H7 (cell line): ENCODE measurements around the gene AASS. TPM values are rescaled to one million over a fixed set of nuclear protein-coding genes. Genes with fewer than 3 reads are reported as not detected.
"Not testable (repeated sequence)": the region's sequence is repeated elsewhere in the genome, so short reads cannot be mapped to it uniquely, and the experiment has no call there.

Experiments
- DNase-seq: peaks from one replicate; pipeline ENCODE4 v3.0.0; 2012
- H3K27me3 ChIP-seq: 2 replicates; pipeline ENCODE4 v1.6.0; 2011; ENCODE audit warnings: mild to moderate bottlenecking, low read length; ENCODE audit not compliant: control insufficient read depth, insufficient read depth
- H3K36me3 ChIP-seq: replicated peaks from 2 replicates; pipeline ENCODE4 v1.5.1; 2011; ENCODE audit warnings: low read length; ENCODE audit not compliant: control insufficient read depth, insufficient read depth
- H3K4me3 ChIP-seq: 2 replicates; pipeline ENCODE4 v1.5.1; 2011; ENCODE audit warnings: low read depth, mild to moderate bottlenecking, control low read depth, low read length, moderate library complexity; ENCODE audit not compliant: insufficient read depth
- total RNA-seq: library from RNA; depleted of rRNA; stranded (reverse); fragments of >200 nt; shearing (Covaris generic); gene quantifications from 2 replicates; pipeline ENCODE4 v1.2.3, GENCODE V29; 2014

The AASS gene
- total RNA-seq, 1 experiment from 2014 or later, result 28.0 TPM

- Histone ChIP-seq H3K27me3 (no peaks in the 10 kb centered on the region), H3K4me3 (no peak overlapping the region), H3K36me3 (peaks cover 6% of the 10 kb centered on the region)
- DNase-seq, result no peak
These were observed 6.6 kb downstream of the AASS start for GRCh38 chr7:122137251-122138077.

GRCh38 chr7:122136639-122137245 lies 7.3 kb downstream of the AASS start:
- Histone ChIP-seq H3K4me3 (no peak overlapping the region), H3K36me3 (peaks cover 8% of the 10 kb centered on the region), H3K27me3 (no peaks in the 10 kb centered on the region)
- DNase-seq, result peak; percentile 26

GRCh38 chr7:122136078-122136477 lies 8.0 kb downstream of the AASS start:
- peaks cover 9% of the 10 kb centered on the region for H3K36me3 ChIP-seq
- DNase-seq, result no peak
- H3K27me3 ChIP-seq, result no peaks in the 10 kb centered on the region
- no peak overlapping the region for H3K4me3 ChIP-seq

GRCh38 chr7:122135275-122135674 lies 8.8 kb downstream of the AASS start:
- Histone ChIP-seq H3K4me3 (no peak overlapping the region), H3K36me3 (peaks cover 9% of the 10 kb centered on the region), H3K27me3 (no peaks in the 10 kb centered on the region)
- no peak for DNase-seq

GRCh38 chr7:122134793-122135192 lies 9.3 kb downstream of the AASS start:
- H3K36me3 ChIP-seq, H3K27me3 ChIP-seq, H3K4me3 ChIP-seq, DNase-seq: not testable (repeated sequence)

- Histone ChIP-seq H3K36me3 (peaks cover 16% of the 10 kb centered on the region), H3K4me3 (no peak overlapping the region), H3K27me3 (no peaks in the 10 kb centered on the region)
- DNase-seq, result no peak
These were observed 10.6 kb downstream of the AASS start for GRCh38 chr7:122133477-122133876.

- Histone ChIP-seq H3K27me3 (no peaks in the 10 kb centered on the region), H3K36me3 (peaks cover 25% of the 10 kb centered on the region), H3K4me3 (no peak overlapping the region)
- DNase-seq, result no peak
These were observed 11.7 kb downstream of the AASS start for GRCh38 chr7:122132341-122132740.

GRCh38 chr7:122123746-122124145 lies 20.3 kb downstream of the AASS start:
- peaks cover 47% of the 10 kb centered on the region for H3K36me3 ChIP-seq
- H3K27me3 ChIP-seq, result no peaks in the 10 kb centered on the region
- DNase-seq, result no peak
- H3K4me3 ChIP-seq, result no peak overlapping the region

- DNase-seq, result no peak
- H3K27me3 ChIP-seq, result no peaks in the 10 kb centered on the region
- peaks cover 49% of the 10 kb centered on the region for H3K36me3 ChIP-seq
- H3K4me3 ChIP-seq, result no peak overlapping the region
These were observed 25.3 kb downstream of the AASS start for GRCh38 chr7:122118757-122119156.

GRCh38 chr7:122103064-122103463 lies 41.0 kb downstream of the AASS start:
- no peak overlapping the region for H3K4me3 ChIP-seq
- DNase-seq, result no peak
- H3K27me3 ChIP-seq, result no peaks in the 10 kb centered on the region
- peaks cover 35% of the 10 kb centered on the region for H3K36me3 ChIP-seq

GRCh38 chr7:122100021-122100420 lies 44.0 kb downstream of the AASS start:
- peaks cover 38% of the 10 kb centered on the region for H3K36me3 ChIP-seq
- no peak overlapping the region for H3K4me3 ChIP-seq
- H3K27me3 ChIP-seq, result no peaks in the 10 kb centered on the region
- DNase-seq, result no peak

GRCh38 chr7:122095642-122096041 lies 48.4 kb downstream of the AASS start:
- H3K36me3 ChIP-seq, result peaks cover 40% of the 10 kb centered on the region
- H3K27me3 ChIP-seq, result no peaks in the 10 kb centered on the region
- DNase-seq, result no peak
- no peak overlapping the region for H3K4me3 ChIP-seq

GRCh38 chr7:122094549-122094948 lies 49.5 kb downstream of the AASS start:
- Histone ChIP-seq H3K27me3 (no peaks in the 10 kb centered on the region), H3K36me3 (peaks cover 46% of the 10 kb centered on the region), H3K4me3 (no peak overlapping the region)
- no peak for DNase-seq

GRCh38 chr7:122092964-122093797 lies 50.9 kb downstream of the AASS start:
- DNase-seq, result no peak
- Histone ChIP-seq H3K36me3 (peaks cover 47% of the 10 kb centered on the region), H3K27me3 (no peaks in the 10 kb centered on the region), H3K4me3 (no peak overlapping the region)

GRCh38 chr7:122082670-122083069 lies 61.4 kb downstream of the AASS start:
- peaks cover 59% of the 10 kb centered on the region for H3K36me3 ChIP-seq
- DNase-seq, result no peak
- no peaks in the 10 kb centered on the region for H3K27me3 ChIP-seq
- no peak overlapping the region for H3K4me3 ChIP-seq
